ENCODE results near the gene CSRNP2.
"Not testable (repeated sequence)": the region's sequence is repeated elsewhere in the genome, so short reads cannot be mapped to it uniquely, and the experiment has no call there.

Gene CSRNP2

GRCh38 chr12:51025836-51026638 lies 57.4 kb downstream of the CSRNP2 start, which contains the start of gene SLC11A2:
TSS of gene SLC11A2 (minus strand) at chr12:51026384. CDS start at chr12:51010728, 15,656 bp downstream.
- DNase-seq: peak; percentile 97

DNA sequence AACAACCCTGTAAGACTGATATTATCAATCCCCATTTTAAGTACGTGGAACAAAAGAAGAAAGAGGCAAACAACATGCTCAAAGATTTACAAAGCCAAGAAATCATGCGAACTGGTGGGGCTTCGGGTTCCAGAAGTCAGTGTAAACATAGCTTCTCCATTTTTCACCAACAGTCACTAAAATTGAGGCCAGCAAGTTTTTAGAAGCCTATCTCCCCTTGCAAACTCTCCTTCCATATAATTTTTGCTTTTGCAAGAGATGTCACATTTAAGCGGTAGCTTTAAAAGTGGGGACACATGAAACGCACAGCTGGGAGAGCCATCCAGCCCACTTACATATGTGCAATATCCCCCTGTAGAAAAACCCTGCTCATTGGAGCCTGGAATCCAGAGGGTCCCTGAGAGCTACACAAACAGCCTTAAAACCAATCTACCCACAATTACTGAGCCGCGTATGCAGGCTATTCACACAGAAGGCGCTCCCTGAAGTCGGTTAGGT lies 58.0 kb downstream of the CSRNP2 start:
- DNase-seq: no peak

GRCh38 chr12:51023625-51024382 lies 59.6 kb downstream of the CSRNP2 start:
- DNase-seq: no peak

DNA sequence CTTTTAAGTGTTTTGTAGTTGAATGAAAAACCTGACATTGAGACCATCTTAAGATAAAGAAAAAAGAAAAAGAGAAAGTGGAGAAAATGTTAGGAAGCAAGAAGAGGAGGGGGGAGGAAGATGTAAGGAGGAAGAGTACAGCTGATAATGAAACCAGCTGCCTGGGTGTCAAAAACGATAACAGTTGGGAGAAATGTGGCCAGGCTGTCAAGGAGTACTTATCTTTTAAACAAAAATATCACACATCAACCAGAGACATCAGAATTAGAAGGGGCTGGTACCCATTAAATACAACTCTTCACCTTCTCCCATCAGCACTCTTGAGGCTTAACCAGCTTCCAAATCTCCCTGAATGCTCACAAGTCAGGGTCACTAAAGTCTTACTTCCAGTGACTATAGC lies 61.7 kb downstream of the CSRNP2 start:
- DNase-seq: no peak

DNA sequence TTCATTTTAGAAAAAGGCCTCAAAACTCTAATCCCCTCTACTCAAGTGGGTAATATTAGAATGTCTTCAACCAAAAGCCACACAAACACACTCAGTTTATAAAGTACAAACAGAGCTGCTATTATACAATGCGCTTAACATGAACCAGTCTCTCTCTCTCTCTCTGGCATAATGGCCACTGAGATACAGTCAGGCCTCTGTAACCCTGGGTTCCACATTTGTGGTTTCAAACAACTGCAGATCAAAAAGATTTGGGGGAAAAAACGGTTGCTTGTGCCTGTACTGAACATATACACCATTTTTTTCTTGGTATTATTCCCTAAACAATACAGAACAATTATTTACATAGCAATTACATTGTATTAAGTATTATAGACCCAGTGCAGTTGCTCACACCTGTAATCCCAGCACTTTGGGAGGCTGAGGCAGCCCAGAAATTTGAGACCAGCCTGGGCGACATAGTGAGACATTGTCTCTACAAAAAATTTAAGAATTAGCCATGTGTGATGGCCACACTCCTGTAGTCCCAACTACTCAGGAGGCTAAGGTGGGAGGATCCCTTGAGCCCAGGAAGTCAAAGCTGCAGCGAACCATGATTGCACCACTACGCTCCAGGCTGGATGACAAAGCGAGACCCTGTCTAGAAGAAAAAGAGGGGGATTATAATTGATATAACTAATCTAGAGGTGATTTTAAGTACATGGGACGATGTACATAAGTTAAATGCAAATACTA lies 62.8 kb downstream of the CSRNP2 start:
- DNase-seq: no peak

- no peak for DNase-seq
Observed at GRCh38 chr12:51019927-51020326, 63.5 kb downstream of the CSRNP2 start.

DNA sequence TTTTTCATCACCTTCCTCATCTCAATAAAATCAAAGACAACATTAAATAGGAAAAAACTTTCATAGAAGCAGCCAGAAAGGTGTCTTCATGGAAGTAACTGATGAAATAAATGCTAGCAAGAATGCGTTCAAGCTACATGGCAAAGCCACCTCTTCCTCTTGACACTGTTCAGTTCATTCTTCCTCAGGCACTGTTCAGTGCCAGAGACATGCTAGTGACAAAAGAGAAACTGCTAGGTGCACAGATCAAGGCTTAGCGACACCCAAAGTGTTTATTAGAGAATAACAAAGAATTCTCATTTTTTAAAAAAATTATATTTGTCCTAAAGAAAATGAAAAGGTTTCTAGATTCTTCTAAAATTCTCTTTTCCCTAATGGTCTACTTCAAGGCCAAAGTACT lies 64.4 kb downstream of the CSRNP2 start:
- no peak for DNase-seq

DNA sequence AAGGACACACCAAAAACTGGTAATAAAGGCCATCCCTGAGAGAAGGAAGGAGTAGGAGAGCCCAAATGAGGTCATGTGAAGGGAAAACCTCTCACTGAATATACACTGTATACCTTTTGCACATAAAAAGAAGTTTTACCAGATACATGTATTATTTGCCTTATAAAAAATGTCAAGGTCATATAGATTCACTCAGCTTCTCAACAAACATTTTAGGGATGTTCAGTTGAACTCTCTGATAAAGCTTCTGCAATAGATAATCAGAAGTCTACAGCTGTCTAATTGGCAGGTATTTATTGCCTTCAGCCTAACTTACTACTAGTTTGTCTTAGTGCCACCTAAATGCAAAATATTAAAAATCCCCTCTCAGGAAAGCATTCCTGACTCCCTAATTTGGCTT lies 65.9 kb downstream of the CSRNP2 start:
- no peak for DNase-seq

GRCh38 chr12:51014467-51014866 lies 68.9 kb downstream of the CSRNP2 start:
- not testable (repeated sequence) for DNase-seq

DNA sequence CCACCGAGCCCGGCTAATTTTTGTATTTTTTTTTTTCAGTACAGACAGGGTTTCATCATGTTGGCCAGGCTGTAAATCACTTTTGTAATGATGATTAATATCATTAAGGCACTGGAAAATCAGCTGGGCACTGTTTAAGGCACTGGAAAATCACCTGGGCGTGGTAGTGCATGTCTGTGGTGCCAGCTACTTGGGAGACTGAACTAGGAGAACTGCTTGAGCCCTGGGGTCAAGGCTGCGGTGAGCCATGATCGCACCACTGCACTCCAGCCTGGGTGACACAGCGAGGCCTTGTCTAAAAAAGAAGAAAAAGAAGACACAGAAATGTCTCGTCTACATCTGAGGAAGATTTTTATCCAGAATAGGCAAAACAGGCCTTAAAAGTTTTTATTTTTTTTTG lies 70.0 kb downstream of the CSRNP2 start:
- DNase-seq: no peak

- no peak for DNase-seq
Observed at GRCh38 chr12:51012570-51013236, 70.7 kb downstream of the CSRNP2 start.

DNA sequence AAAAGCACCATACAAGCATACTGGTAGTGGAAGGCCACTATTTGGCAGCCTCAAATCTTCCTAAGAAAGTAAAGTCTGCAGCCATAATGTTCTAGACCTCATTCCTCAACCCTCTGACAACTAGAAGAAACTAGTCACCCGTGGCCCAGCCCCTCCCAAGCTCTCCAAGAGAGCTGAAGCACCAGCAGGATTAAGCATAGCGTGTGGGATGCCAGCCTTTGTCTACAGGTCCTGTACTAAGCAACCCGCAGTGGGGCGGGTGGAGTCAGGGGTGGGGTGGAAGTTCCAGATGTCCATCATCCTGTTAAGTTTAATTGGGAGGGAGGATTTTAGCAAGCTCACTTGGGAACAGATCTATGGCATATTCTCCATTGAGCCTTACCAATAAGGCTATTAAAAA lies 71.4 kb downstream of the CSRNP2 start:
- no peak for DNase-seq

Measured in stimulated activated CD4-positive, alpha-beta T cell treated with anti-CD3 and anti-CD28 coated beads, Interleukin-1b, Interleukin-23, amount 100 ng/mL, for 48 hours (primary cell).